T47D (cell line): ENCODE measurements around the gene OR10AD1.

ENCODE experiments used
- DNase-seq, 2 experiments: peaks; one replicate each; pipeline versions ENCODE4 v3.0.0 to v3.0.0-alpha.2; 2011 to 2012; ENCODE audit warnings: low read depth in 1 of 2, low spot score in 1 of 2
- JUND ChIP-seq: IDR thresholded peaks from 2 replicates; pipeline ENCODE4 v1.6.1; 2012; ENCODE audit warnings: low read depth
- in situ Hi-C: cut with HindIII; loops from 2 replicates; pipeline ENCODE4 v1.10.0; 2016; ENCODE audit warnings: low sequenced_read_pairs, low pct_unique_long_range_greater_than_20kb

The OR10AD1 gene

DNA sequence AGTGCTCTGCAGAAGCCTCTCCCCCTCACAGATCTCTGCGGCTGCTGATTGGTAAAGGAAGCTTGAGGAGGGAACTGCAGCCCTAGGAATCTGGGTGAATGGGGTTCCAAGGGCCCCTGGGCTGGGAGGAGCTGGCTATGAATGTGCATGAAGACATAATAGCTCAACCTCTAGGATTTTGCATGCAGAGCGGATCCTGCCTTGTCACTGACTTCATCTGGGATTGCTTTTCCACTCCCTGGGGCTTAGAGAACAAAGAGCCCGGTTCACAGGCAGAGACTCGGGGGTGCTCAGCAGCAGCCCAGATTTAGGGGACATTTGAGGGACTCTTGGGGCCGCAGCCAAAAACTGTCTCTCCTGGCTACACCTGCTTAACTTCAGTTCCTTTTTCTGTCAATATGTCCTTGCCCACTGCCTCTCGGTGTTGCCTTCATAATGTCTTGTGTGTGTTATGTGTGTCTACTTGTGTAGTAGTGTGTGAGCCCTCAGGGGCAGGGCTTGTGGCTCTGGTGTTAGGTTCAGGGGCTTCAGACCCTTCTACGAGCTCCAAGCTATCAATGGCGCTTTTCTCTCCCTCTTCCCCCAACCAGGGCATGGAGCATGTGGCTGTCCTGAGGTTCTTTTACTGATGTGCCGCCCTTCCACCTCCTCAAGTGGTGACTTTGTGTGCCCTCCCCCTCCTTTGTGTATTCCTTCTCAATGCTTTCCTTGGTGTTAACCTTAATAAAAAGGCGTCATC is 17.7 kb downstream of the OR10AD1 start:
- in situ Hi-C loops: no loop called here
- no peak for DNase-seq
- TF ChIP-seq JUND: no peak

DNA sequence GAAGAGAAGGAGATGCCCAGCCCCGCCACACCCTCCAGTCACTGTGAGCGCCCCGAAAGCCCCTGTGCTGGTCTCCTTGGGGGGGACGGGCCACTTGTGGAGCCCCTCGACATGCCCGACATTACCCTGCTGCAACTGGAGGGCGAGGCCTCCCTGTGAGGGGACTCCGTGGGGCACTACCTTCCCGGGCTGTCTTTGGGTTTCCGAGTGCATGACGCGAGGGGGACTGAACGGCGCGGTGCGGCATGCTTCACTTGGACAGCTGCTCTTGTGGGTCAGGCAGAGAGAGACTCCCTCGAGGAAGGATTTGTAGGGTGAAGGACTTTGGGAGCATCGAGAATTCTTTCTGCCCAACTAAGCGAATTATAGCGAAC is 18.6 kb downstream of the OR10AD1 start:
- in situ Hi-C loops: no loop called here
- TF ChIP-seq JUND: no peak
- no peak for DNase-seq

- DNase-seq: no peak
- in situ Hi-C loops: no loop called here
- no peak for TF ChIP-seq JUND
Measured at GRCh38 chr12:48183876-48184548, 19.1 kb downstream of the OR10AD1 start.

GRCh38 chr12:48183091-48183875 is 19.8 kb downstream of the OR10AD1 start, which contains the start of gene CCDC184:
TSS of gene CCDC184 (plus strand) at chr12:48183644. CDS start at chr12:48184123, 479 bp downstream.
- TF ChIP-seq JUND: no peak
- in situ Hi-C loops: no loop called here
- peak; percentile 62 to 70 for DNase-seq

DNA sequence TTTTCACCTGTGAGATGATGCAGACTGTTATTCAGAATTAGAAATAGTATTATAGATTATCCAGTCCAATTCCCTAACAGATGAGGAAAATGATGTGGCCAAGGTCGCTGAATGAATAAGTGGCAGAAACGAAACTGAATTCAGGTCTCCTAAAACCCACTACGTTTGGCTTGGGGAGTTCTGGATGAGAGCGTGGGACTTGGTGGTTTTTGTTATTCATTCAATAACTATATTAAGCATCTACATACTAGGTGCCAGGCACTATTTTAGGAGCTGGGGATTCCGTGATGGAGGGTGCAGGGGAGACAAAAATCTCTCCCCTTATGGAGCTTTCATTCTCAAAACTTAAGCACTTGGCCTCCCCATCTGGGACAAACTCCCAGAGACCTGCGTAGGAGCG is 20.5 kb downstream of the OR10AD1 start:
- in situ Hi-C loops: no loop called here
- TF ChIP-seq JUND: no peak
- no peak for DNase-seq

DNA sequence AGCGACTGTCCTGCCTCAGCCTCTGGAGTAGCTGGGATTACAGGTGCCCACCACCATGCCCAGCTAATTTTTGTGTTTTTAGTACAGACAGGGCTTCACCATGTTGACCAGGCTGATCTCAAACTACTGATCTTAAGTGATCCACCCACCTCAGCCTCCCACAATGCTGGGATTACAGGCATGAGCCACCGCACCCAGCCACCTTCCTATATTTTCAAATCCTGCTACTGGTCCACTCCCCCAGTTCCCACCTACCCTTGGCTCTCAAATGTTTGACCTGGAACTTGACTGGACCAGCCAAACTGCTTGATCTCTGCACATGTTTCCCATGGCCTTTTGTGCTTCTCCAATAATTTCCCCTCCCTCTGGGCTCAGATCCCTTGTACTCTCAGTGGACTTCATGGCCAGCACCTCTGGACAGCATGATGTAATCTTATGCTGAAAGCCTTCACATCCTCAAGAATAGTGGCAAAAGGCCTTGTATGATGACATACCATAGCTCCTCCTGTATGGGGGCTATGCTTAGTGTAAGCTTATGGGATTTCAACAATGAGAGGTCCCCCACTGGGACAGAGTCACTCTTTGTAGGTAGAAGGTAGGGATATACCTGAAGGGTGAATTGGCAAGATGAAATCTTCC is 22.1 kb downstream of the OR10AD1 start:
- no peak for DNase-seq
- no peak for TF ChIP-seq JUND
- in situ Hi-C loops: no loop called here

DNA sequence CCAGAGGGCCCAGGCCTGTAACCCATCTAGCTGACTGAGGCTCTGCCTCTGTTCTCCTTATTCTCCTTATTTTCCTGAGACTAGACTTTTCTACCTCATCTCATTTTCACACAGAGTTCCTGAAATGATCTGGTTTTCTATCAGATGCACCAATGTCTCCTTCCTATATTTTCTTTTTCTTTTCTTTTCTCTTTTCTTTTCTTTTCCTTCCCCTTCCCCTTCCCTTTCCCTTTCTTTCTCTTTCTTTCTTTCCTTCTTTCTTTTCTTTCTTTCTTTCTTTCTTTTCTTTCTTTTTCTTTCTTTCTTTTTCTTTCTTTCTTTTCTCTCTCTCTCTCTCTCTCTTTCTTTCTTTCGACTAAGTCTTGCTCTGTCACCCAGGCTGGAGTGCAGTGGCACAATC is 22.7 kb downstream of the OR10AD1 start:
- TF ChIP-seq JUND: no peak
- in situ Hi-C loops: no loop called here

DNA sequence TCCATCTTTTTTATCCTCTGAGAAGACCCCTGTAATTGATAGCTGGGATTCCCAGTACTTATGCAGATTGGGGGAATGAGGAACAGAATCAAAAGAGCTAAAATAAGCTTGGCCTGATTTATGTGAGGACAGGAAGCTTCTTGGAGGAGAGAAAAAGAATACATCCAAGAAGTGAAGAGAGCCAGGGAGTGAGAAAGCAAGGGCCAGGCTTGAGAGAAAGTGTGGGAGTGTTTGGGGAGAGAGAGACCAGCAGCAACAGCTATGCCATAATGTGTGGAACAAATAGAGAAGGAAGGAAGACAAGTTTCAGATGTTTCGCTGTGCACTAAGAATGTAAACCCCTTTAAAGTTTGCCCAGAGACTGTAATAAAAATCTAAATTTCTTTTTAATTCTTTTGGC is 23.6 kb downstream of the OR10AD1 start:
- no peak for TF ChIP-seq JUND
- in situ Hi-C loops: no loop called here
- DNase-seq: no peak

More for the DNA sequence above, 22.7 kb downstream of the OR10AD1 start:
- DNase-seq: no peak

DNA sequence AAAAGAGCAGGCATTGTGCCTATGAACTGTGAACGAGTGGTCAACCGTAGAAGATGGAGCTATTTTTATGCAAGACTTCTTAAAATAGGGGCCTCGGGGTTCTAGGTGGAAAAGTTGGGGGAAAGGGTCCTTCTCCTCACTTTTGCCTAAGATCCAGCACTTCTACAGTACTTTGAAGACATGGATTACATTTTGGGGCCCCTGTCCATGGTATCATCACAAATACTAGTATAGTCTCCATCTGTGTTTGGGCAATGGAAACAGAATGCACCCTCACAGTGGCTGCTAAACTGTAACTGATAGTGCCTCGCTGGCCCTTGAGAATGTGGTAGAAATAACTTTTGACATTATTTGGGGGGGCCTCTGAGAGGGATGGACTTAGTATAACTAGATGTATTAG is 25.1 kb downstream of the OR10AD1 start:
- in situ Hi-C loops: no loop called here

DNA sequence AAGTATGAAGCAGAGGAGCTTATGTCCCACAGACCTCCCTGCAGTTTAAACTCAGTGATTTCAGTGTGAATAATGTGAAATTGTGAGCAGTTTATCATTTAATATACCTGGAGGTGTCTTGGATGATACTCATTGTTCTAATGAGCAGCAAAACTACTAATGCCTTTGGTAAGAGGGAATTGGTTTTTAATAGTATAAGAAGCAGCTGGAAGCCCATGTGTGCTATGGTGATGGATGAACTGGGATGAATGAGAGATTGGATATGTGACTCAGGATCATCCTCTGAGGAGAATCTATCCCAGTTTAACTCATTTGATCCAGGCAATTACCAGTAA is 26.7 kb downstream of the OR10AD1 start:
- no peak for DNase-seq
- in situ Hi-C loops: no loop called here
- no peak for TF ChIP-seq JUND

More for the DNA sequence above, 25.1 kb downstream of the OR10AD1 start:
- no peak for DNase-seq
- TF ChIP-seq JUND: no peak

DNA sequence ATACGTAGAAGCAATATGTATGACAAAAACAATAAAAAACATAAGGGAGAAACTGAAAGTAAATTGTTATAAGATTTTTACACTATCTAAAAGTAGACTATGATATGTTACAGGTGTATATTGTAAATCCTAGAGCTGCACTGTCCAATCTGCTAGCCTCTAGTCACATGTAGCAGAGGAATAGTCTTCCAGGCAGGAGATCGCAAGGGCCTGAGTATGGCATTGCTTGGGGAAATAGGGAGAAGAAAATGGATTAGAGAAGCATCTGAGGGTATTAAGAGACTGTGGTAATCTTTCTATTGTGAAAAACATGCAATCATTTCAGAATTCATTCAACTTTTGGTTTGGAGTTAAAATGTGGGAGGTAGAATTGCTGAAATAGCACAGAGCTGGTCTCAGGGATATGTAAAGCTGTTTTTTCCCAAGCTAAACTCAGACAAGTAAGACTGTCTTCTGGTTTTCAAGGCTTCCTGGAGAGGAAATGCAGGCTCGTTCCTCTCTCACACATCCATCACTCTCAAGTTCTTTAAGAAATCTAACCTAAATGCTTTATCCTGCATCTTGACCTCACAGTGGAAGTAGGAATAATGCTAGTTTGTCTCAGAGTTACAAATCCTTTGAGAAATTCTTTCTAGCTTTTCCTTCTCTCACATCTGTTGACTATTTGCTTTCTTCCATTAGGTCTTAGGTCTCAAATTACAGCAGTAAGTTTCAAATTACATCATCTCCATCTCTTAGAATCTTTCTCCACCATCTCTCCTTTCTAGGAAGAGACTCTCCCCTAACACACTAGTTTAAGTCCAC is 27.3 kb downstream of the OR10AD1 start:
- in situ Hi-C loops: no loop called here
- no peak for TF ChIP-seq JUND
- peak in 1 of 2 experiments; percentile 34 for DNase-seq

- no peak for TF ChIP-seq JUND
- no peak for DNase-seq
- in situ Hi-C loops: no loop called here
Measured at GRCh38 chr12:48169011-48169410, 34.1 kb downstream of the OR10AD1 start.
